Cardiac septum (tissue), 1 donor: ENCODE data around the gene HIGD1B. TPM values are rescaled to one million over a fixed set of nuclear protein-coding genes. Genes with fewer than 3 reads are reported as not detected.

Experiments used
- DNase-seq: peaks from one replicate; pipeline ENCODE4 v3.0.0-alpha.2; 2020; ENCODE audit warnings: low spot score
- intact Hi-C: fragments of 100-400 bp; cut with DNase I; formaldehyde crosslinking; loops from one replicate; pipeline ENCODE4 v1.14.0; 2022
- total RNA-seq: library from RNA; stranded (reverse); fragmentation: NEBNext Ultra II Directional; extraction: Animal tissue kit (Norgen Biotek cat#: 25700); gene quantifications from one replicate; pipeline ENCODE4 v1.2.1, GENCODE V29; 2021
- donor health status: DM: no; HTN: no; CAD: no.

Gene HIGD1B
- total RNA-seq, 1 donor from 2014 or later: 10.3 TPM

DNA sequence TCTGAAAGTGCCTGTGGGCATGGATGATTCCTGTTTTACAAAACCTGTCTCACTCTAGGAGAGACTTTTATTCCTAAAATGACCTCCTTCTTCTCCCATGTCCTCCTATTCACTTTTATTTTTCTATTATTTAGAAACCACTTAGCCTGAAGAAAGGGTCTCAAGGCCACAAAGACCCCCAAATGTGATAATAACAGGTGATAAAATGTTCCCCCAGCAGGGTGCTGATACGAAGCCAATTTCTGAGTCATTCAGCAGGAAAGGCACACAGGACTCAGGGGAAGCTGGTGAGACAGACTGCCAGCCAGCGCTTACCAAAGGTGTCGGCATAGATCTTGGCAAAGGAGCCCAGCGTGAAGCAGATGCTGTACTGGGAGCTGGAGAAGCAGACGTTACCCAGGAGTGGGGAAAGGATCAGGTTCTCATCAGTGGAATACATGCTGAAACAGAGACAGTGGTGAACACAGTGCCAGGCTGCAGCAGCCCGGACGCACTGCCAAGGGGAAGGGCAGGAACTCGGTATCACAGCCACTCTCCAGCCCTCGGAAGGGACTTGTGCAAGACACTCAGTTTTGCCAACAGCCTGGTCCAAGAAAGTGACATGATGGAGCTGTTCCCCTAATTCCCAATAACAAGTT lies 24.6 kb downstream of the HIGD1B start:
- intact Hi-C loops: no loop called here

DNA sequence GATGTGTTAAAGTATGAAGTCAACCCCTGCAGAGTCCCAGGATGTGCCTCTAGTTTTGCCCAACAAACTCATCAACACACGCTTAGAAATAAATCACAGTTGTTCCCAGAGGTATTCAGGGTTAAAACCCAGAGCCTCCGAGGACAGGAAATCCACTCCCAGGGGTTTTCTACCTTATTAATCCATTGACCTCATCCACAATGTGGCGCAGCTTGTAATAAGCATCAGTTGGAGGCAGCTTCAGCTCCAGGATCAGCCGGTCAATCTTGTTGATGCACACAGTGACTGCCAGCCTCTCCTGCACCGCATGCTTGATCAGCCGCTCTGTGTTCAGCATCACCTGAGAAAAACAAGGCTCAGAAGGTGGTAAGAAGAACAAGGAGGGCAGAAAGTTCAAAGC lies 28.1 kb downstream of the HIGD1B start:
- intact Hi-C loops: no loop called here
- no peak for DNase-seq

More for the DNA sequence above, 24.6 kb downstream of the HIGD1B start:
- DNase-seq: no peak

DNA sequence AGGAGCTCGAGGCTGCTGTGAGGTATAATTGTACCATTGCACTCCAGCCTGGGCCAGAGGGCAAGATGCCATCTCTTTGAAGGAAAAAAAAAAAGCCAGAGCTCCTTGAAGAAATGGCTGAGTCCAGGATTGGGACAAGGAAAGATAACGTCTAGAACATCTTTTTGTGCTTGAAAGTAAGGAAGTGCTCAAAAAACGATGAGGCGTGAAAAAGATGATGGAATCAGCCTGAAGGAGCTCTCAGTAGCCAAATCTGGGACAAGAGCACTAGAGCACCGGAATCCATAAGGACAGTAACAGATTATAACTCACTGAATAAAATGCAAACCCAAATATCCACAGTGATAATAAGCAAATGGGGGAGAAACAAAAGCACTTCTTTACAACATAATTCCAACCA lies 29.4 kb downstream of the HIGD1B start:
- no peak for DNase-seq
- intact Hi-C loops: no loop called here

DNA sequence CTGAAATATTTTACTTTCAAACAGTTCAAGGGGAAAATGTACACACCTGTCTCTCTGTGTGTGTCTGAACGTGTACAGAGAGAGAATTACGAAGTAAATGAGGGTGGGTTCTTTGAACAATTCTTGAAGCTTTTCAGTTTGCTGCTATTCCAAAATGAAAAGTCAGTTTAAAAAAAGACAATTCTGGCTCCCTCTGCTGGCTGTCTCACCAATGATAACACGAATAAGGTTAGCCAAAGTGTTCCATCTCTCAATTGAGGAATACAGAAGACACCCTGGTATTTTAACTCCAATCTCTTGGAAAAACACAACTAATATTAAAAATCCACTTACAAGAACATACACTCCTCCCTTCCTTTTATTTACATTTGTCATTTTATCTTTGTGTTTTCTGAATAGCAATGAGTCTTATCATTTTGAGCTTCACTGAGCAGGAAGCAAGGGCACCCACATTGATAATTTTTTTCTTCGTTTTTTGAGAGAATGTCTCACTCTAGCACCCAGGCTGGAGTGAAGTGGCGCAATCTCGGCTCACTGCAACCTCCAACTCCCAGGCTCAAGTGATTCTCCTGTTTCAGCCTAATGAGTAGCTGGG lies 31.0 kb downstream of the HIGD1B start:
- intact Hi-C loops: no loop called here
- DNase-seq: no peak

DNA sequence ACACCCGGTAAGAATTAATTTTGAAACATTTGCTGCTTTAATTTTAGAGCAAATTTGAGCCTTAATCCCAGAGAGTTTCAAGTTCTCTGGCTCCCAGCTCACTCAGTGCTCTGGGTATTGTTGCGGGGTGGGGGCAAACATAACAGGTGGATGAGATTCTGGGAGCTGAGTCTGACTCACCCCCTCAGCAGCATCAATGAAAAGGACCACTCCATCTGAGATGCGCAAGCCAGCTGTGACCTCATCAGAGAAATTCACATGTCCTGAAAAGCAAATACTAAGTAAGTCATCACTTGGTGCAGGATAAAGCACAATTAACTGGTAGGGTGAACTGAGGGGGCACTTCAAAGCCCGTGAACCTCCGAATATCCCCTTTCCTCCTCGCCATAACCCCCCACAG lies 31.7 kb downstream of the HIGD1B start:
- no peak for DNase-seq
- intact Hi-C loops: no loop called here

DNA sequence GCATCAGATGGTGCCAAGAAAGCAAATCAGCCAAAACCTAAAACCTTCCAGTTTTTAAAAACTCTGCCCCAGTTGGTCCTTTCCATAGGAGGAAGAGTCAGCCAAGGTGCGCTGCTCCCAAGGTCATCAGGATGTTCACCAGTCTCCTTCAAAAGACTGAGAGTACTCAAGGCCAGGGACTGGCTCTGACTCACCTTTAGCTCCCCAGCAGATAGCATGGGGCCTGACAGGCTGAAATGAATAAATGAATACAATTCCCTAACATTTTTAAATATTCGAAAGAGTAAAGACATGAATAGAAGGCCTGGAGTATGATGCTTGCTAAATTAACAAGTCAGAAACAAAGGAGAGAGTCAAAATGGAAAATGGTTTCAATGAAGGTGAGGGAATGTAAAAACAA lies 32.4 kb downstream of the HIGD1B start:
- DNase-seq: no peak
- intact Hi-C loops: no loop called here

DNA sequence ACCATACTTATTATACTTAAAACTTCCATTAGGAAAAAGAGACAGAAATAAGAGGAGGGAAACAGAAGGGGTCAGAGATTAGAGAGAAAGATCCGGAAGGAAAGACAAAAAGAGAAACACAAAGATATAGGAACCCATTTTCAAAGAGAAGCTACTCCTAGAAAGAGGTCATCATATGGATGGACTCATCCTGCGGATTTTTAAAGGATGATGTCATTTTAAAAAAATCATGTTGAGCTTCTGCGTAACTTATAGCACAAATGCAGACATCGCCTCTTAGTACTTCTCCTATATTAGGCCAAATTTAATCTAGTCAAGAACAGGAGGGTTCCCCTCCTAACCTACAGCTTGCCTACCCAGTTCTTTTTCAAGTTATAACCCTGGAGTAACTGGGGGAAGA lies 33.5 kb downstream of the HIGD1B start:
- DNase-seq: no peak
- intact Hi-C loops: no loop called here

DNA sequence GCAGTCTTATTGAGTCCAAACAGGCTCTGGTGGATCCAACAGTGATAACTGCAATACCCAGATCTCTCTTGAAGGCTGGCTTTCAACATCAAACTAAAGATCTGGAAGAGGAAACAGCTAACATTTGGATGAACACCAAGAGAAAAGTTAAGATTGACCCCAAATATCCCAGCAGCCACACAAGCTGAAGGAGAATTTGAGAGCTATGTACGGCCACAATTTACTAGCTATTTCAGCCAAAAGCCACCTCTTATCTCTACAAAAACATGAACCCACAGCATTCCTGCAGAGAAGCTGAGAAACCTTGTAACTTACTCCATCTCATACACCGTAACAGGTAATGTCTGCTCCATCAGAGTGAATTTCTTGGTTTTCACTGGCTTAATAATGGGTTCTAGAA lies 37.3 kb downstream of the HIGD1B start:
- intact Hi-C loops: no loop called here

DNA sequence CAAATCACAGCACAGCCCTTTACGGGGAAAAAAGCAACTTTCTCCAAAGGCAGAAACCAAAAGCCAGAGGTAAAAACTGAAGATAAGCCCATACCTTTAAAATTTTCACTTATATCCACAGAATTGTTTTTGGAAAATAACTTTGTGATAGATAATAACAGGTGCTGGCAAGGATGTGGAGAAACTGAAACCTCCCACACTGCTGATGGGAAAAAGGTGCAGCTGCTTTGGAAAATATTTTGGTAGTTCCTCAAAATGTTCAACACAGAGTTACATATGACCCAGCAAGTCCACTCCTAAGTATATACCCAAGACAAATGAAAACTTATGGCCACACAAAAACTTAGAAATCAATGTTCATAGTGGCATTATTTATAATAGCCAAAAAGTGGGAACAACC lies 39.3 kb downstream of the HIGD1B start:
- intact Hi-C loops: no loop called here
- no peak for DNase-seq

More for the DNA sequence above, 37.3 kb downstream of the HIGD1B start:
- DNase-seq: no peak

DNA sequence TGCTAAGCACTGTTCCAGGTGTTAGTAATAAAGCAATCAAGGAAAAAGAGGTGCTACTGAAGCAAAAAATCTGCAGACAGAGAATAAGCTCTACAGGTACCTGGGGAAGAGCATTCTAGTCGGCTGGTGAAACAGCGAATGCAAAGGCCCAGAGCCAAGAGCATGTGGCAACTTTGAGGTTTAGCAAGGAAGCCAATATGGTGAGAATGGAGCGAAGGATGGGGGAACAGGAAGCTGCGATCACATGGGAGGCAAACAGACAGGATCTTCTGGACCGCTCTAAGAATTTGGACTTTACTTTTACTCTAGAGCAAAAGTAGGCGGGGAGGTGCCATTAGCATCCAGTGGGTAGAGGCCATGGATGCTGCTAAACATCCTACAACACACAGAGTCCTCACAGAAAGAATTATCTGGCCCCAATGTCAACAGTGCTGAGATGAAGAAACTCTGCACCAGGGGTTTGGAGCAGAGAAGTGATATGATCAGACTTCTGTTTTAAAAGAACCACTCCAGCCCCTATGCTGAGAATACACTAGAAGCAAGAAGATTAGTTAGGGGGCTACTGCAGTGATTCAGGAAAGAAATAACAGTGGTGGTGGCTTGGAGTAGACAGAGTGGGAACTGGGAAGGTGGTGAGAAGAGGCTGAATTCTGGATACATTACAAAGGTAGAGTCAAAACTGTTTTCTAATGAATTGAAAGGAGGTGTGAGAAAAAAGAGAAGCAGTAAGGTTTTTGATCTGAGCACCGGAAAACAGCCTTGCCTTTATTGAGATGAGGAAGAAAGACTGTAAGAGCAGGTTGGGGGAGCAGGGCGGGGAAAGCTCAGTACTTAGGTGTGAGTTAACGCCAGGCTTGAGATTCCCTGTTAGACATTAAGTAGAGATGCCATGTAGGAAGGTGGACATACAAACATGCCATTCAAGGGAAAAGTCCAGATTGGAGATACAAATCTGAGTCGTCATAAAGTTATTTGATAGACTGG lies 40.6 kb downstream of the HIGD1B start:
- intact Hi-C loops: no loop called here
- DNase-seq: no peak

DNA sequence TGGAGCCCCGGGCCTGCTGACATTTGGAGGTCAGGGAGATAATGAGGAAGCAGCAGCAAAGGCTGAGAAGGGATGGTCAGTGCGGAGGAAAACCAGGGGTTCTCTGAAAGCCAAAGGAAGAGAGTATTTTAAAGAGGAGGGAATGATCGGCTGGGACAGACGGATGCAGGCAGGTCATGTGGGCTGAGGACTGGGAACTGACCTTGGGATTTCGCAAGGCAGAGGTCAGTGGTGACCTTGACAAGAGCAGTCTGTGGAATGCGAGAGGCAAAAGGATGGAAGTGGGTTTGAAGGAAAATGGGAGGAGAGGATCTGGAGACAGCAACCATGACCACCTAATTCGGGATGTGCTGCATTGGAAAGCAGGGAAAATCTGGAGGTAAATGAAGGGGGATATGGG lies 41.3 kb downstream of the HIGD1B start:
- intact Hi-C loops: no loop called here
- DNase-seq: no peak

DNA sequence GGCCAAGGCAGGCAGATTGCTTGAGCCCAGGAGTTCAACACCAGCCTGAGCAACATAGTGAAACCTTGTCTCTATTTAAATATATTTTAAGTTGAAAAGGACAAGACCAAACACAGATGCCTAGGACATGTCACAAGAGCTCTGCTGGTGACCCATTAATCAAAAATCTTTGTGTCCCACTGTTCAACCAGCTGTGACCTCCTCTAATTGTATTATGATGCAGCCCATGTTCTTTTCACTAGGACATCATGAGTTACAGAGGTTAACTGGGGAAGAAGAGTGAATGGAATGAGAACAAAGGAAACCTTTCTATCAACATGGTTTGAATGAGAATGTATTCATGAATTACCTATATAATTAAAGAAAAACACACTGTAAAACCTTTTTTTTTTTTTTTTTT lies 44.6 kb downstream of the HIGD1B start:
- intact Hi-C loops: no loop called here
- no peak for DNase-seq

DNA sequence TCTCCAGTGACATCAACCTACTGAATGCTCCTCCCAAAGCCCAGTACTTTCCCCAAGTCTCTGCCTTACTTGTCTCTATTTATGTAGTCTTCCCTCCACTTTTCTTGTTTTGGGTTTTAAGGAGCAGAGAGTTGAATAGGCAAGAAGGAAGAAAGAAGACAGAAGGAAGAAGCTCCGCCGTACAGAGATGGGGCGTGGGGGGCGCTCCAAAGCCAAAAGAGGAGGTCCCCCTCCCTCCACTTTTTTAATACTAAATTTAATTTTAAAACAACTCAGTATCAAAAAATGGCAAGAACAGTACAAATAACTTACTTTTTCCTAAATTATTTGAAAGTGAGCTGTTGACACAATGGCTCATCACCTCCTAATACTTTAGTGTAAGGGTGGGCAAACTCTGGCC lies 47.0 kb downstream of the HIGD1B start:
- intact Hi-C loops: no loop called here
- DNase-seq: no peak

DNA sequence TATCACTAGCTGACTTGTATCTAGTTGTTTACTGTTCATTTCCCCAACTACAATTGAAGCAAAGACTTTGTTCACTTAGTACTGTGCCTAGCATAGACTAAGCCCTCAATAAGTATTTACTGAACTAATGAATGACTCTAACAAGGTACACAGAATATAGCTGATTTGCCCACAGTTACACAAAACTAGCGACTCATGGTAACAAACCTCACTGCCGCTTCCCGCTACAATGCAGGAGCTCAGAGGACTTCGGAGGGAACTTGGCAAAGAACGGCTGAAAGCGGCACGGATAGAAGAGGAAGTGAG lies 51.0 kb downstream of the HIGD1B start:
- DNase-seq: no peak
- intact Hi-C loops: no loop called here

DNA sequence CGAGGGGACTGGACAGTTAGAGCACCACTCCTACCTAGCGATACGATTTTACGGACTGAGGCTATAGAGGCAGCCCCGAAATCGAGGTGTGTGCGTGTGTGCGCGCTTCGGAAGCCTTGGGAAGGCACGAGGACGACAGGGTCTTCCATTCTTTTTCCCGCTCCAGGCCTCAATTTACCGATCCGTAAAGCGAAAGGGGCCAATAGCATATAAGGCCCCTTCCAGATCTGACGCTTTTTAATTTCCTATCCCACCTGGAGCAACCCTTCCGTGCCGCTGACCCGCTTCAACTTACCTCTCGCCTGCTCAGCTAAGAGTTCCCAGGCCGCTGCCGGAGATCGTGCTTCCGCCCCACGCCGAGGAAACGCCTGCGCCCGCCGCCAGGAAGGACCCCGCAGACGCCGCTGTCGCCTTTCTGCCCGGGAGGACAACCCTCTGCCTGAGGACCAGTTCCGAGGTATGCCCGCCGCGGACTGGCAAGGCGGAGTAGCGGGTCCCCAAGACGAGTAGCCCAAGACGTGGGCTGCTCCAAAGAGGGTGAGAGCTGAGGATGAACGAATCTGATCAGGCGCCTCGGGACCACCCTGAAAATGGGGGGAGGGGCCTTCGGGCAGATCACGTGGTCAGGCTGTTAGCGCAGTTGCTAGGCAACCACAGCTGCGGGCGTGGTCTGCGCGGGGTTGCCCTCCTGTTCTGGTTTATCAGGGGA lies 51.5 kb downstream of the HIGD1B start, which contains the start of gene EFTUD2:
Gene EFTUD2, minus strand, starts transcription at position 372 of the 709 bp plus-strand sequence. CDS start 4,924 bp downstream, outside the sequence.
- peak; percentile 97 for DNase-seq
- intact Hi-C loops: no loop called here

Other genes starting within 250 kb of the HIGD1B start
- gene MEIOC, start 191.4 kb upstream of the HIGD1B start, total RNA-seq: not detected
- 25.5 TPM for gene CCDC43, start 158.1 kb upstream of the HIGD1B start, total RNA-seq
- 5.9 TPM for gene DBF4B, start 139.2 kb upstream of the HIGD1B start, total RNA-seq
- gene ADAM11, start 88.9 kb upstream of the HIGD1B start, total RNA-seq: 1.00 TPM
- gene GJC1, start 17.6 kb upstream of the HIGD1B start, total RNA-seq: 32.0 TPM
- 62.0 TPM for gene EFTUD2, start 51.6 kb downstream of the HIGD1B start, total RNA-seq
- 7.0 TPM for gene GFAP, start 67.6 kb downstream of the HIGD1B start, total RNA-seq
- 0.13 TPM for gene KIF18B, start 99.9 kb downstream of the HIGD1B start, total RNA-seq
- gene C1QL1, start 120.4 kb downstream of the HIGD1B start, total RNA-seq: 0.97 TPM
- gene DCAKD, start 203.7 kb downstream of the HIGD1B start, total RNA-seq: 32.1 TPM
- gene NMT1, start 213.4 kb downstream of the HIGD1B start, total RNA-seq: 74.8 TPM